ENCODE data around the gene ATXN8OS.

DNA sequence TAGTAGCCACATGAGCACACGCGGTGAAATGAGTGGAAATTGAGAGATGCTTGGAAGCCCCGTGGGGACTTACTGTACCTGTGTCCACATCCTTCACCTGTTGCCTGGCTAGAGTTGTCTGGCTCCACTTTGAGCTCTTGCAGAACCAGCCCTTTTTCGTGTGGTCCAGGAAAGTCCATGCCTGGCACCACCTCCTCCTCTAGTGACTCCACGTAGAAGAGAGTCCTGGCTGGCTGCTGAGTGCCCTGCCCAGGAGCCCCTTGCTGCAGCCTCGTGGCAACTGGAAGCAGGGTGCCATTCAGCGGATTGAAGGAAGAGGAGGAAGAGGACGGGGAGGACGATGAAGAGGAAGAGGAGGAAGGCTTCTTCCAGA is 515 bp upstream of the ATXN8OS start:
- TF ChIP-seq POLR2A (IDR thresholded peaks at IDR 0.05) (no peak), POLR2AphosphoS5 (IDR thresholded peaks at IDR 0.05) (no peak)
- TF ChIP-seq, protein P1, sequence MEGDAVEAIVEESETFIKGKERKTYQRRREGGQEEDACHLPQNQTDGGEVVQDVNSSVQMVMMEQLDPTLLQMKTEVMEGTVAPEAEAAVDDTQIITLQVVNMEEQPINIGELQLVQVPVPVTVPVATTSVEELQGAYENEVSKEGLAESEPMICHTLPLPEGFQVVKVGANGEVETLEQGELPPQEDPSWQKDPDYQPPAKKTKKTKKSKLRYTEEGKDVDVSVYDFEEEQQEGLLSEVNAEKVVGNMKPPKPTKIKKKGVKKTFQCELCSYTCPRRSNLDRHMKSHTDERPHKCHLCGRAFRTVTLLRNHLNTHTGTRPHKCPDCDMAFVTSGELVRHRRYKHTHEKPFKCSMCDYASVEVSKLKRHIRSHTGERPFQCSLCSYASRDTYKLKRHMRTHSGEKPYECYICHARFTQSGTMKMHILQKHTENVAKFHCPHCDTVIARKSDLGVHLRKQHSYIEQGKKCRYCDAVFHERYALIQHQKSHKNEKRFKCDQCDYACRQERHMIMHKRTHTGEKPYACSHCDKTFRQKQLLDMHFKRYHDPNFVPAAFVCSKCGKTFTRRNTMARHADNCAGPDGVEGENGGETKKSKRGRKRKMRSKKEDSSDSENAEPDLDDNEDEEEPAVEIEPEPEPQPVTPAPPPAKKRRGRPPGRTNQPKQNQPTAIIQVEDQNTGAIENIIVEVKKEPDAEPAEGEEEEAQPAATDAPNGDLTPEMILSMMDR (IDR thresholded peaks at IDR 0.05): no peak
